Activated naive CD4-positive, alpha-beta T cell treated with anti-CD3 and anti-CD28 coated beads, Interleukin-2, amount 10 ng/mL, durations not matched to agents 7 days and 5 days (primary cell): ENCODE measurements around the gene FAM120A.
"Not testable (repeated sequence)": the region's sequence is repeated elsewhere in the genome, so short reads cannot be mapped to it uniquely, and the experiment has no call there.

Experiments used
- CTCF ChIA-PET: fragments of 350-600 bp; sonication (Branson Sonifier 250); formaldehyde crosslinking; loops from one replicate; lab custom pipeline; 2021; ENCODE audit warnings: antibody characterized with exemption; lab: Charles Lee
- DNase-seq: peaks from one replicate; pipeline ENCODE4 v3.0.0-alpha.2; 2020
- H3K27ac Mint-ChIP-seq: one replicate; pipeline ENCODE4 v1.8.0; 2021; ENCODE audit warnings: mild to moderate bottlenecking, moderate library complexity, mixed read lengths
- H3K27me3 Mint-ChIP-seq: one replicate; pipeline ENCODE4 v1.8.0; 2021; ENCODE audit warnings: mild to moderate bottlenecking, mixed read lengths
- H3K36me3 Mint-ChIP-seq: one replicate; pipeline ENCODE4 v1.8.0; 2021; ENCODE audit warnings: mixed read lengths
- H3K4me1 Mint-ChIP-seq: one replicate; pipeline ENCODE4 v1.8.0; 2021; ENCODE audit warnings: mixed read lengths
- H3K4me3 Mint-ChIP-seq: one replicate; pipeline ENCODE4 v1.8.0; 2021; ENCODE audit warnings: mild to moderate bottlenecking, moderate library complexity, mixed read lengths
- H3K9me3 Mint-ChIP-seq: one replicate; pipeline ENCODE4 v1.8.0; 2021; ENCODE audit warnings: mixed read lengths

The FAM120A gene

GRCh38 chr9:93496285-93496684 lies 44.8 kb downstream of the FAM120A start:
- no peaks in the 10 kb centered on the region for H3K27me3 Mint-ChIP-seq

GRCh38 chr9:93500571-93501298 lies 49.2 kb downstream of the FAM120A start:
- H3K27me3 Mint-ChIP-seq: no peaks in the 10 kb centered on the region
- H3K9me3 Mint-ChIP-seq: no peaks in the 10 kb centered on the region
- H3K36me3 Mint-ChIP-seq: peaks cover 67% of the 10 kb centered on the region
- CTCF ChIA-PET: no interaction called here
- peak overlapping the region; percentile 78 for H3K4me3 Mint-ChIP-seq
- peak overlapping the region; percentile 89 for H3K27ac Mint-ChIP-seq
- peaks cover 43% of the 10 kb centered on the region for H3K4me1 Mint-ChIP-seq
- DNase-seq: no peak

More at GRCh38 chr9:93496285-93496684, 44.8 kb downstream of the FAM120A start:
- no peak overlapping the region for H3K4me3 Mint-ChIP-seq
- no peaks in the 10 kb centered on the region for H3K9me3 Mint-ChIP-seq
- peaks cover 16% of the 10 kb centered on the region for H3K4me1 Mint-ChIP-seq
- CTCF ChIA-PET: no interaction called here
- H3K36me3 Mint-ChIP-seq: peaks cover 56% of the 10 kb centered on the region
- no peak for DNase-seq
- no peak overlapping the region for H3K27ac Mint-ChIP-seq

- Mint-ChIP-seq H3K27me3 (no peaks in the 10 kb centered on the region), H3K9me3 (no peaks in the 10 kb centered on the region), H3K4me1 (peaks cover 46% of the 10 kb centered on the region), H3K27ac (peak overlapping the region; percentile 89), H3K36me3 (peaks cover 65% of the 10 kb centered on the region), H3K4me3 (peak overlapping the region; percentile 78)
- CTCF ChIA-PET: no interaction called here
- no peak for DNase-seq
These were observed 49.9 kb downstream of the FAM120A start for GRCh38 chr9:93501406-93501805.

GRCh38 chr9:93503381-93503780 lies 51.9 kb downstream of the FAM120A start:
- Mint-ChIP-seq H3K4me1 (peaks cover 57% of the 10 kb centered on the region), H3K27ac (no peak overlapping the region), H3K36me3 (peaks cover 62% of the 10 kb centered on the region), H3K4me3 (no peak overlapping the region), H3K9me3 (no peaks in the 10 kb centered on the region), H3K27me3 (no peaks in the 10 kb centered on the region)
- CTCF ChIA-PET: no interaction called here
- no peak for DNase-seq

- Mint-ChIP-seq H3K4me1 (peaks cover 47% of the 10 kb centered on the region), H3K9me3 (no peaks in the 10 kb centered on the region), H3K27ac (no peak overlapping the region), H3K27me3 (no peaks in the 10 kb centered on the region), H3K4me3 (no peak overlapping the region), H3K36me3 (peaks cover 48% of the 10 kb centered on the region)
- DNase-seq: no peak
- CTCF ChIA-PET: no interaction called here
These were observed 54.2 kb downstream of the FAM120A start for GRCh38 chr9:93505541-93506132.

GRCh38 chr9:93507768-93508167 lies 56.3 kb downstream of the FAM120A start:
- peaks cover 33% of the 10 kb centered on the region for H3K4me1 Mint-ChIP-seq
- CTCF ChIA-PET: no interaction called here

GRCh38 chr9:93508207-93508606 lies 56.7 kb downstream of the FAM120A start:
- no peak for DNase-seq
- peaks cover 31% of the 10 kb centered on the region for H3K4me1 Mint-ChIP-seq
- no peaks in the 10 kb centered on the region for H3K9me3 Mint-ChIP-seq
- H3K27ac Mint-ChIP-seq: no peak overlapping the region
- H3K4me3 Mint-ChIP-seq: no peak overlapping the region
- peaks cover 29% of the 10 kb centered on the region for H3K36me3 Mint-ChIP-seq
- no peaks in the 10 kb centered on the region for H3K27me3 Mint-ChIP-seq
- CTCF ChIA-PET: no interaction called here

More at GRCh38 chr9:93507768-93508167, 56.3 kb downstream of the FAM120A start:
- no peak for DNase-seq
- H3K27ac Mint-ChIP-seq: peak overlapping the region; percentile 39
- no peaks in the 10 kb centered on the region for H3K27me3 Mint-ChIP-seq
- no peak overlapping the region for H3K4me3 Mint-ChIP-seq
- H3K9me3 Mint-ChIP-seq: no peaks in the 10 kb centered on the region
- H3K36me3 Mint-ChIP-seq: peaks cover 33% of the 10 kb centered on the region

GRCh38 chr9:93509084-93509483 lies 57.6 kb downstream of the FAM120A start:
- DNase-seq: no peak
- H3K36me3 Mint-ChIP-seq: peaks cover 23% of the 10 kb centered on the region
- CTCF ChIA-PET: no interaction called here
- peaks cover 26% of the 10 kb centered on the region for H3K4me1 Mint-ChIP-seq
- H3K27ac Mint-ChIP-seq: no peak overlapping the region
- no peak overlapping the region for H3K4me3 Mint-ChIP-seq
- no peaks in the 10 kb centered on the region for H3K27me3 Mint-ChIP-seq
- no peaks in the 10 kb centered on the region for H3K9me3 Mint-ChIP-seq

GRCh38 chr9:93510041-93510440 lies 58.6 kb downstream of the FAM120A start:
- H3K4me3 Mint-ChIP-seq: no peak overlapping the region
- H3K4me1 Mint-ChIP-seq: peaks cover 20% of the 10 kb centered on the region
- no peak overlapping the region for H3K27ac Mint-ChIP-seq
- H3K9me3 Mint-ChIP-seq: no peaks in the 10 kb centered on the region
- DNase-seq: no peak
- CTCF ChIA-PET: no interaction called here
- H3K27me3 Mint-ChIP-seq: no peaks in the 10 kb centered on the region
- peaks cover 20% of the 10 kb centered on the region for H3K36me3 Mint-ChIP-seq

GRCh38 chr9:93511228-93511627 lies 59.7 kb downstream of the FAM120A start:
- H3K27me3 Mint-ChIP-seq: not testable (repeated sequence)
- H3K4me1 Mint-ChIP-seq: peaks cover 11% of the 10 kb centered on the region

GRCh38 chr9:93512170-93512812 lies 60.8 kb downstream of the FAM120A start:
- H3K4me1 Mint-ChIP-seq, DNase-seq, H3K27me3 Mint-ChIP-seq, H3K9me3 Mint-ChIP-seq, H3K4me3 Mint-ChIP-seq: not testable (repeated sequence)
- Mint-ChIP-seq H3K36me3 (peaks cover 17% of the 10 kb centered on the region), H3K27ac (peak overlapping the region; percentile 63)
- CTCF ChIA-PET: interaction anchor here (0.6 kb wide), 1 partner anchor 243 kb away, joined by 4 read pairs; no protein-coding TSS in a partner anchor

More at GRCh38 chr9:93511228-93511627, 59.7 kb downstream of the FAM120A start:
- CTCF ChIA-PET, H3K4me3 Mint-ChIP-seq, H3K27ac Mint-ChIP-seq, H3K9me3 Mint-ChIP-seq, DNase-seq: not testable (repeated sequence)
- H3K36me3 Mint-ChIP-seq: peaks cover 13% of the 10 kb centered on the region

- CTCF ChIA-PET: no interaction called here
- Mint-ChIP-seq H3K4me3 (no peak overlapping the region), H3K4me1 (no peaks in the 10 kb centered on the region), H3K27ac (no peak overlapping the region), H3K36me3 (peaks cover 17% of the 10 kb centered on the region), H3K9me3 (no peaks in the 10 kb centered on the region), H3K27me3 (no peaks in the 10 kb centered on the region)
- DNase-seq: no peak
These were observed 62.1 kb downstream of the FAM120A start for GRCh38 chr9:93513606-93514005.

GRCh38 chr9:93517331-93517730 lies 65.8 kb downstream of the FAM120A start:
- Mint-ChIP-seq H3K36me3 (peaks cover 29% of the 10 kb centered on the region), H3K4me1 (no peaks in the 10 kb centered on the region), H3K4me3 (no peak overlapping the region), H3K9me3 (no peaks in the 10 kb centered on the region), H3K27ac (no peak overlapping the region), H3K27me3 (no peaks in the 10 kb centered on the region)
- no peak for DNase-seq
- CTCF ChIA-PET: no interaction called here

- H3K4me3 Mint-ChIP-seq: no peak overlapping the region
- peaks cover 3% of the 10 kb centered on the region for H3K4me1 Mint-ChIP-seq
- H3K27ac Mint-ChIP-seq: no peak overlapping the region
- no peaks in the 10 kb centered on the region for H3K9me3 Mint-ChIP-seq
- no peak for DNase-seq
- H3K27me3 Mint-ChIP-seq: no peaks in the 10 kb centered on the region
- peaks cover 46% of the 10 kb centered on the region for H3K36me3 Mint-ChIP-seq
- CTCF ChIA-PET: interaction anchor here (1.1 kb wide), 1 partner anchor 411 kb away, joined by 3 read pairs; no protein-coding TSS in a partner anchor
These were observed 69.0 kb downstream of the FAM120A start for GRCh38 chr9:93520523-93520922.
